ENCODE data around the gene EIF4E. TPM values are rescaled to one million over a fixed set of nuclear protein-coding genes. Genes with fewer than 3 reads are reported as not detected.

The EIF4E gene
- total and polyA plus RNA-seq, 2 donors (not counting 1 experiment from before 2014, with no cell fraction given) = 20.9 to 71.2 TPM

DNA sequence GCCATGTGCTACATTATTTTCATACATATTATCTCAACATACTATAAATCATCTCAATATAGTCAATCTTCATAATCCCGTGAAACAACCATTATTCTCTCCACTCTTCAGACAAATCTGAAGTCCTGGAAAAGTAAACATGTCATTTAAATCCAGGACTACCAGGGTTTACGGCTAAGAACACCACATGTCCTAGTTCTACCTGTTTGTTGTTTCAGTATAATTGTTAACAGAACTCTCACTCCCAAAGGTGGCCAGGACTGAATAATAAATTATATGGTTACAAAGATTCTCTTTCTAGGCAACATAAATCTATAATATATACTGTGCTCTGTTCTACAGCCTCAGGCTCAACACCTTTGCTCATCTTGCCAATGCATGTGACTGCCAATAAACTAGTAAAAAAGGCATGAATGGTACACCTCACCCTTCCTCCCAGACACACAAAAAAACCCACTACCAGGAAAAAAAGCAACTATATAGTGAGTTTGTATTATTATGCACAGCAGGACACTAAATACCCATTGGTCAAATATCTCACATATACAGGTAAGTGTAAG, 20.1 kb downstream of the EIF4E start:
- H3K36me3 ChIP-seq (replicated peaks in 1 of 2; ENCODE audit: control extremely low read depth in 1 of 2, control insufficient read depth in 1 of 2, extremely low read depth in 1 of 2, insufficient read depth in 2 of 2, low read length in 1 of 2) = peaks cover 0 to 12% of the 10 kb centered on the region in 2 experiments
- ChIA-PET POLR2A (no interaction called here), CTCF (no interaction called here)
- TF ChIP-seq CTCF (IDR thresholded peaks at IDR 0.05) (no peak), EZH2 (IDR thresholded peaks at IDR 0.05; ENCODE audit: borderline replicate concordance, insufficient read depth, low read depth, low read length, poor library complexity, severe bottlenecking) (no peak)
- intact Hi-C loops (cut with micrococcal nuclease) = no loop called here
- DNase-seq (no peak), ATAC-seq (ENCODE audit: low read depth) (no peak)
- H3K4me1 ChIP-seq (ENCODE audit: control insufficient read depth in 2 of 2, insufficient read depth in 2 of 2, low read length in 2 of 2) = peaks cover 11 to 23% of the 10 kb centered on the region in 2 donors
- H3K27me3 ChIP-seq (replicated peaks in 1 of 4; ENCODE audit: control extremely low read depth in 1 of 4, control insufficient read depth in 3 of 4, insufficient read depth in 4 of 4, low read length in 3 of 4) = no peaks in the 10 kb centered on the region
- peaks cover 0 to 5% (median 0%) of the 10 kb centered on the region in 3 donors for H3K9me3 ChIP-seq (ENCODE audit: control extremely low read depth in 1 of 3, control insufficient read depth in 2 of 3, insufficient read depth in 1 of 3, low read length in 2 of 3)
- Mint-ChIP-seq H3K9me3 (ENCODE audit: insufficient read depth) (no peaks in the 10 kb centered on the region), H3K4me1 (peaks cover 62% of the 10 kb centered on the region), H3K27ac (no peak overlapping the region), H3K27me3 (no peaks in the 10 kb centered on the region), H3K4me3 (no peak overlapping the region)
- H3K27ac ChIP-seq (ENCODE audit: low read length in 2 of 2) = peak overlapping the region in 1 of 2 donors; percentile 15
- peaks cover 76% of the 10 kb centered on the region for H4K20me1 ChIP-seq (ENCODE audit: control insufficient read depth, insufficient read depth, low read length, poor library complexity, severe bottlenecking)
- H3K4me3 ChIP-seq (ENCODE audit: control extremely low read depth in 1 of 5, extremely low read depth in 1 of 5, insufficient read depth in 1 of 5, low read depth in 2 of 5, low read length in 4 of 5) = no peak overlapping the region
- H2AFZ ChIP-seq (ENCODE audit: insufficient read depth, low read depth, low read length, poor library complexity, severe bottlenecking) = no peak overlapping the region
- no CpG with 5 or more reads among the region's 2 CpGs for WGBS (ENCODE audit: insufficient coverage)
- no peak overlapping the region for H3K9ac ChIP-seq (ENCODE audit: low read length)
- H3K4me2 ChIP-seq (replicated peaks; ENCODE audit: low read depth, low read length, poor library complexity, severe bottlenecking) = no peak overlapping the region
- H3K79me2 ChIP-seq (ENCODE audit: control insufficient read depth, insufficient read depth, low read length) = peaks cover 99% of the 10 kb centered on the region

DNA sequence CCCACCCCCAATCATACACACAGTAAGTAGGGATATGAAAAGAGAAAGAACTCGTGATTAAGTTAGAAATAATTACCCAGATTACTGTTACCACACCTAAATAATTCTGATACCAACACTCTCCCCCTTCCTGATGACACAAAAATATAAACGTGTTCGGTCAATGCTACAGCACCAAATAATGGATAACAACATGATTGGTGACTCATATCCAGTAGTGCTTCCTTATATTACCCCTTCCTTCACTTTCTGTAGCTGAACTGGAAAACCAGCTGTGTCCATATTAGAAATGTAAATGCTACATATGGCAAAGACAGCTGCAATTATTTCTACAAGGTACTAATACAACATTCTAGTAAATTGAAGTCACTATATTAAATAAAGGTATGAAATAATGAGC, 20.8 kb downstream of the EIF4E start:
- no peak for ATAC-seq (ENCODE audit: low read depth)
- Histone ChIP-seq H2AFZ (ENCODE audit: insufficient read depth, low read depth, low read length, poor library complexity, severe bottlenecking) (no peak overlapping the region), H3K27ac (ENCODE audit: low read length in 2 of 2) (no peak overlapping the region), H3K36me3 (replicated peaks in 1 of 2; ENCODE audit: control extremely low read depth in 1 of 2, control insufficient read depth in 1 of 2, extremely low read depth in 1 of 2, insufficient read depth in 2 of 2, low read length in 1 of 2) (peaks cover 0 to 12% of the 10 kb centered on the region in 2 experiments), H3K4me1 (ENCODE audit: control insufficient read depth in 2 of 2, insufficient read depth in 2 of 2, low read length in 2 of 2) (peaks cover 11 to 23% of the 10 kb centered on the region in 2 donors), H3K9ac (ENCODE audit: low read length) (no peak overlapping the region), H3K4me3 (ENCODE audit: control extremely low read depth in 1 of 5, extremely low read depth in 1 of 5, insufficient read depth in 1 of 5, low read depth in 2 of 5, low read length in 4 of 5) (no peak overlapping the region), H3K27me3 (replicated peaks in 1 of 4; ENCODE audit: control extremely low read depth in 1 of 4, control insufficient read depth in 3 of 4, insufficient read depth in 4 of 4, low read length in 3 of 4) (no peaks in the 10 kb centered on the region), H3K79me2 (ENCODE audit: control insufficient read depth, insufficient read depth, low read length) (peaks cover 99% of the 10 kb centered on the region), H4K20me1 (ENCODE audit: control insufficient read depth, insufficient read depth, low read length, poor library complexity, severe bottlenecking) (peaks cover 75% of the 10 kb centered on the region), H3K4me2 (replicated peaks; ENCODE audit: low read depth, low read length, poor library complexity, severe bottlenecking) (no peak overlapping the region), H3K9me3 (ENCODE audit: control extremely low read depth in 1 of 3, control insufficient read depth in 2 of 3, insufficient read depth in 1 of 3, low read length in 2 of 3) (peaks cover 0 to 5% (median 0%) of the 10 kb centered on the region in 3 donors)
- Mint-ChIP-seq H3K9me3 (ENCODE audit: insufficient read depth) (no peaks in the 10 kb centered on the region), H3K4me3 (no peak overlapping the region), H3K4me1 (peaks cover 61% of the 10 kb centered on the region), H3K27me3 (no peaks in the 10 kb centered on the region), H3K27ac (no peak overlapping the region)
- no peak for DNase-seq
- POLR2A ChIA-PET = no interaction called here
- 92% methylated on average over 2 of the region's 3 CpGs for WGBS (ENCODE audit: insufficient coverage)
- TF ChIP-seq CTCF (IDR thresholded peaks at IDR 0.05) (no peak), EZH2 (IDR thresholded peaks at IDR 0.05; ENCODE audit: borderline replicate concordance, insufficient read depth, low read depth, low read length, poor library complexity, severe bottlenecking) (no peak)
- intact Hi-C loops (cut with micrococcal nuclease) = no loop called here
- CTCF ChIA-PET = no interaction called here

Measured in B cell (primary cell).